B cell (primary cell): ENCODE results near the gene TMEM208.

ENCODE experiments used
- CTCF ChIP-seq: fragments of 200-600 bp; IDR thresholded peaks from one replicate; pipeline ENCODE4 v1.8.0; 2022; ENCODE audit warnings: antibody characterized with exemption, mild to moderate bottlenecking
- EZH2 ChIP-seq: IDR thresholded peaks from 2 replicates; pipeline ENCODE4 v1.6.1; 2012; ENCODE audit warnings: borderline replicate concordance, low read depth, mild to moderate bottlenecking, moderate library complexity, low read length; ENCODE audit not compliant: insufficient read depth, poor library complexity, severe bottlenecking

DNA sequence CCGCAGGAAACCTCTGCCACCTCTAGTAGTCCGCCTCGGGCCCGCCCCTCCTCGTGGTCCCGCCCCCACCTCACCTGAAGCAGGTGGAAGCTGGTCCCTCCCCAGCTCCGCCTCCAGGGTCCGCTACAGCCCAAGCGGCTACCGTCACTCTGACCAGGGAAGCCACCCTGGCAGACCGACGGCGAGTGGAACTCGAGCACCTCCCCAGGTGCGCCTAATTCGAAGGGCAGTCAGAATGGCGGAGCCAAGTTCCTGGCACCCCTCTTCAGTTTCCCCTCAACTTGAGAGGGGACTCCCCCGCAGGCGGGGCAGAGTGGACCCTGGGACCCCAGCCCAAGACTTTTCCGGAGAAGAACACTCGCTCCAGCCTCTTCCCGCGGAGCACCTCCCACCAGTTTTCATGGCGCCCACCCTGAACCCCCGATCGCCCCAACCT lies 19.8 kb downstream of the TMEM208 start:
- TF ChIP-seq CTCF: no peak
- TF ChIP-seq EZH2: no peak
